HepG2 (cell line): Measurements from ENCODE around the gene ST6GALNAC2. TPM values are rescaled to one million over a fixed set of nuclear protein-coding genes. Genes with fewer than 3 reads are reported as not detected.
A peak's percentile ranks its signal among the peaks of the same experiment; 100 is the strongest.

Experiments used
- FOXA1 ChIP-seq, 2 experiments: fragments of 450-650 bp in 1 of 2; sonication (generic) in 1 of 2; formaldehyde crosslinking in 1 of 2; IDR thresholded peaks; 2 replicates each; pipeline versions ENCODE4 v1.4.0 to v1.6.1; 2016 to 2020; ENCODE audit warnings: missing genetic modification reagents in 1 of 2
- NBN ChIP-seq: fragments of 450-650 bp; conservative IDR thresholded peaks from 2 replicates; pipeline ENCODE4 v1.6.1; 2017
- SNAI1 ChIP-seq: sonication (generic); formaldehyde crosslinking; IDR thresholded peaks from 2 replicates; pipeline ENCODE4 v1.5.0; 2020; ENCODE audit warnings: mild to moderate bottlenecking, missing genetic modification reagents, borderline replicate concordance
- TAF1 ChIP-seq: sonication (generic); formaldehyde crosslinking; IDR thresholded peaks from 2 replicates; pipeline ENCODE4 v1.4.0; 2020; ENCODE audit warnings: missing genetic modification reagents
- TP53 ChIP-seq: sonication (generic); formaldehyde crosslinking; conservative IDR thresholded peaks from 2 replicates; pipeline ENCODE4 v1.4.0; 2020; ENCODE audit warnings: missing genetic modification reagents
- ZNF589 ChIP-seq: sonication (generic); formaldehyde crosslinking; conservative IDR thresholded peaks from 2 replicates; pipeline ENCODE4 v1.8.0; 2022; ENCODE audit warnings: mild to moderate bottlenecking, moderate library complexity, missing genetic modification reagents
- ZNF761 ChIP-seq: sonication (generic); formaldehyde crosslinking; conservative IDR thresholded peaks from 2 replicates; pipeline ENCODE4 v1.4.0; 2020; ENCODE audit warnings: mild to moderate bottlenecking, missing genetic modification reagents
- ZNF776 ChIP-seq: sonication (generic); formaldehyde crosslinking; IDR thresholded peaks from 2 replicates; pipeline ENCODE4 v1.4.0; 2020; ENCODE audit warnings: mild to moderate bottlenecking, missing genetic modification reagents
- ZNF839 ChIP-seq: sonication (generic); formaldehyde crosslinking; IDR thresholded peaks from 2 replicates; pipeline ENCODE4 v1.4.0; 2020; ENCODE audit warnings: missing genetic modification reagents, mild to moderate bottlenecking, borderline replicate concordance
- polyA plus RNA-seq, 8 experiments: library from polyadenylated mRNA; depleted of rRNA in 3 of 8; stranded (reverse) in 7 of 8; unstranded in 1 of 8; fragments of >200 nt; fragmentation: Illumina TruSeq in 4 of 8; extraction: Trizol in 4 of 8; gene quantifications; 2 replicates each; pipeline versions ENCODE4 v1.2.1 to v1.2.3, GENCODE V29; 2011 to 2016; ENCODE audit warnings: low read depth in 4 of 8, missing spikeins in 1 of 8, mixed read lengths in 1 of 8; ENCODE audit not compliant: insufficient read depth in 1 of 8
- total RNA-seq, 5 experiments: library from RNA; depleted of rRNA; stranded (reverse); fragments of >200 nt; fragmentation: Illumina TruSeq; extraction: Trizol; gene quantifications; 2 replicates each; pipeline ENCODE4 v1.2.3, GENCODE V29; 2016; ENCODE audit warnings: low read depth in 1 of 5
- TF ChIP-seq, protein P1 (sequence below): IDR thresholded peaks from 2 replicates; pipeline ENCODE4 v1.6.1; 2018; ENCODE audit warnings: missing genetic modification reagents, mild to moderate bottlenecking, missing compliant biosample characterization
- TF ChIP-seq, protein P2 (sequence below): sonication (generic); formaldehyde crosslinking; IDR thresholded peaks from 2 replicates; pipeline ENCODE4 v1.5.0; 2020; ENCODE audit warnings: mild to moderate bottlenecking, missing genetic modification reagents, moderate library complexity
- TF ChIP-seq, protein P3 (sequence below): sonication (generic); formaldehyde crosslinking; IDR thresholded peaks from 2 replicates; pipeline ENCODE4 v1.4.0; 2020; ENCODE audit warnings: missing genetic modification reagents
- TF ChIP-seq, protein P4 (sequence below): sonication (generic); formaldehyde crosslinking; IDR thresholded peaks from 2 replicates; pipeline ENCODE4 v1.4.0; 2020; ENCODE audit warnings: mild to moderate bottlenecking, missing genetic modification reagents, borderline replicate concordance
- TF ChIP-seq, protein P5 (sequence below): sonication (generic); formaldehyde crosslinking; IDR thresholded peaks from 2 replicates; pipeline ENCODE4 v1.4.0; 2020; ENCODE audit warnings: missing genetic modification reagents, borderline replicate concordance

ST6GALNAC2 gene
- total and polyA plus RNA-seq, 2 of the 13 experiments (the other 11 are each of a cell fraction or from before 2014, with no cell fraction given), result 0.12 to 0.49 TPM

DNA sequence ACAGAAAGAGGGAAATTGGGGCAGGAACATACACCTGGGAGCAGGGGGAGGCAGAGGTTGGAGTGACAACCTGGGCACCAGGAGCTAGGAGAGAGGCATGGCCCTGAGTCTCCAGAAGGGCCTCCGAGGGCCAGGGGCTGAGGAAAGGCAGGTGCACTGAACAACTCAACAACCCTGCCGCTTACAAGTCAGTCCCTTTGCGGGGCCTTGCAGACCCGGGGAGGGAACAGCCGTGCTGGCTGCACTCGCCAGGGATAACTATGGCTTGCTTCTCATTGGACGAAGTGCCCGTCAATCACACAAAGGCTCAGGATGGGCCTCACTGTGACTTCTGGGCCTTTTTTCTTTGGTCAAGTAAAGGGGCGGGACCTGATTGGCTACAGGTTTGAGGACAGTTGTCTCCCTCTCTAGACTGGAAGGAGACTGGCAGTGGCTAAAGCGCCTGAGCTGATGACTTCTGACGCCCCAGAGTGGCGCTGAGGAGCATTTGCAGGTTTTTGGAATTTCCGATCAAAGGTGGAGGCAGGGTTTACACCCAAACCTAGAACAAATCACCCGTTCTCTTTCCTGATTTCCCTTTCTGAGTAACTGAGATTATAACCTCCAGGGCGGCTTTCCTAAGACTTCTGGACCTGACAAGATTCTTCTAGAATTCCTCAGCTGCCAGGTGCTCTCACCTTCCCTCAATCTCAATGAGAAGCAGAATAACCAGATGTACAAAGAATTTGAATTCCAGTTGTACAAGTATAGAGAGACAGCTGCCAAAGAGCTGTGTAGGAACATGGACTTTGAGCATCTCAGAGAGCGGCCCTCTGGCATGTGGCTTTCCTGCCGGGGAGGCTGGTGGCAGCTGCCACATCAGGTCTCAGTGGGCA, 27.6 kb upstream of the ST6GALNAC2 start (continued):
- TF ChIP-seq, protein P1, sequence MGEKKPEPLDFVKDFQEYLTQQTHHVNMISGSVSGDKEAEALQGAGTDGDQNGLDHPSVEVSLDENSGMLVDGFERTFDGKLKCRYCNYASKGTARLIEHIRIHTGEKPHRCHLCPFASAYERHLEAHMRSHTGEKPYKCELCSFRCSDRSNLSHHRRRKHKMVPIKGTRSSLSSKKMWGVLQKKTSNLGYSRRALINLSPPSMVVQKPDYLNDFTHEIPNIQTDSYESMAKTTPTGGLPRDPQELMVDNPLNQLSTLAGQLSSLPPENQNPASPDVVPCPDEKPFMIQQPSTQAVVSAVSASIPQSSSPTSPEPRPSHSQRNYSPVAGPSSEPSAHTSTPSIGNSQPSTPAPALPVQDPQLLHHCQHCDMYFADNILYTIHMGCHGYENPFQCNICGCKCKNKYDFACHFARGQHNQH (CRISPR knock-in tag), result 0 out of 2 replicates have a peak, but pooled peaks have one; percentile 59
- TF ChIP-seq, protein P2, sequence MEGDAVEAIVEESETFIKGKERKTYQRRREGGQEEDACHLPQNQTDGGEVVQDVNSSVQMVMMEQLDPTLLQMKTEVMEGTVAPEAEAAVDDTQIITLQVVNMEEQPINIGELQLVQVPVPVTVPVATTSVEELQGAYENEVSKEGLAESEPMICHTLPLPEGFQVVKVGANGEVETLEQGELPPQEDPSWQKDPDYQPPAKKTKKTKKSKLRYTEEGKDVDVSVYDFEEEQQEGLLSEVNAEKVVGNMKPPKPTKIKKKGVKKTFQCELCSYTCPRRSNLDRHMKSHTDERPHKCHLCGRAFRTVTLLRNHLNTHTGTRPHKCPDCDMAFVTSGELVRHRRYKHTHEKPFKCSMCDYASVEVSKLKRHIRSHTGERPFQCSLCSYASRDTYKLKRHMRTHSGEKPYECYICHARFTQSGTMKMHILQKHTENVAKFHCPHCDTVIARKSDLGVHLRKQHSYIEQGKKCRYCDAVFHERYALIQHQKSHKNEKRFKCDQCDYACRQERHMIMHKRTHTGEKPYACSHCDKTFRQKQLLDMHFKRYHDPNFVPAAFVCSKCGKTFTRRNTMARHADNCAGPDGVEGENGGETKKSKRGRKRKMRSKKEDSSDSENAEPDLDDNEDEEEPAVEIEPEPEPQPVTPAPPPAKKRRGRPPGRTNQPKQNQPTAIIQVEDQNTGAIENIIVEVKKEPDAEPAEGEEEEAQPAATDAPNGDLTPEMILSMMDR, result peak; percentile 71
- TF ChIP-seq TP53 (CRISPR knock-in tag), result no peak; the same call in 1 of the 2 replicates
- no peak for TF ChIP-seq NBN
- no peak for TF ChIP-seq ZNF839
- no peak for TF ChIP-seq ZNF776 (CRISPR knock-in tag)
- TF ChIP-seq, protein P3, sequence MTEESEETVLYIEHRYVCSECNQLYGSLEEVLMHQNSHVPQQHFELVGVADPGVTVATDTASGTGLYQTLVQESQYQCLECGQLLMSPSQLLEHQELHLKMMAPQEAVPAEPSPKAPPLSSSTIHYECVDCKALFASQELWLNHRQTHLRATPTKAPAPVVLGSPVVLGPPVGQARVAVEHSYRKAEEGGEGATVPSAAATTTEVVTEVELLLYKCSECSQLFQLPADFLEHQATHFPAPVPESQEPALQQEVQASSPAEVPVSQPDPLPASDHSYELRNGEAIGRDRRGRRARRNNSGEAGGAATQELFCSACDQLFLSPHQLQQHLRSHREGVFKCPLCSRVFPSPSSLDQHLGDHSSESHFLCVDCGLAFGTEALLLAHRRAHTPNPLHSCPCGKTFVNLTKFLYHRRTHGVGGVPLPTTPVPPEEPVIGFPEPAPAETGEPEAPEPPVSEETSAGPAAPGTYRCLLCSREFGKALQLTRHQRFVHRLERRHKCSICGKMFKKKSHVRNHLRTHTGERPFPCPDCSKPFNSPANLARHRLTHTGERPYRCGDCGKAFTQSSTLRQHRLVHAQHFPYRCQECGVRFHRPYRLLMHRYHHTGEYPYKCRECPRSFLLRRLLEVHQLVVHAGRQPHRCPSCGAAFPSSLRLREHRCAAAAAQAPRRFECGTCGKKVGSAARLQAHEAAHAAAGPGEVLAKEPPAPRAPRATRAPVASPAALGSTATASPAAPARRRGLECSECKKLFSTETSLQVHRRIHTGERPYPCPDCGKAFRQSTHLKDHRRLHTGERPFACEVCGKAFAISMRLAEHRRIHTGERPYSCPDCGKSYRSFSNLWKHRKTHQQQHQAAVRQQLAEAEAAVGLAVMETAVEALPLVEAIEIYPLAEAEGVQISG (CRISPR knock-in tag), result peak; percentile 44; the same call in 1 of the 2 replicates
- TF ChIP-seq, protein P4, sequence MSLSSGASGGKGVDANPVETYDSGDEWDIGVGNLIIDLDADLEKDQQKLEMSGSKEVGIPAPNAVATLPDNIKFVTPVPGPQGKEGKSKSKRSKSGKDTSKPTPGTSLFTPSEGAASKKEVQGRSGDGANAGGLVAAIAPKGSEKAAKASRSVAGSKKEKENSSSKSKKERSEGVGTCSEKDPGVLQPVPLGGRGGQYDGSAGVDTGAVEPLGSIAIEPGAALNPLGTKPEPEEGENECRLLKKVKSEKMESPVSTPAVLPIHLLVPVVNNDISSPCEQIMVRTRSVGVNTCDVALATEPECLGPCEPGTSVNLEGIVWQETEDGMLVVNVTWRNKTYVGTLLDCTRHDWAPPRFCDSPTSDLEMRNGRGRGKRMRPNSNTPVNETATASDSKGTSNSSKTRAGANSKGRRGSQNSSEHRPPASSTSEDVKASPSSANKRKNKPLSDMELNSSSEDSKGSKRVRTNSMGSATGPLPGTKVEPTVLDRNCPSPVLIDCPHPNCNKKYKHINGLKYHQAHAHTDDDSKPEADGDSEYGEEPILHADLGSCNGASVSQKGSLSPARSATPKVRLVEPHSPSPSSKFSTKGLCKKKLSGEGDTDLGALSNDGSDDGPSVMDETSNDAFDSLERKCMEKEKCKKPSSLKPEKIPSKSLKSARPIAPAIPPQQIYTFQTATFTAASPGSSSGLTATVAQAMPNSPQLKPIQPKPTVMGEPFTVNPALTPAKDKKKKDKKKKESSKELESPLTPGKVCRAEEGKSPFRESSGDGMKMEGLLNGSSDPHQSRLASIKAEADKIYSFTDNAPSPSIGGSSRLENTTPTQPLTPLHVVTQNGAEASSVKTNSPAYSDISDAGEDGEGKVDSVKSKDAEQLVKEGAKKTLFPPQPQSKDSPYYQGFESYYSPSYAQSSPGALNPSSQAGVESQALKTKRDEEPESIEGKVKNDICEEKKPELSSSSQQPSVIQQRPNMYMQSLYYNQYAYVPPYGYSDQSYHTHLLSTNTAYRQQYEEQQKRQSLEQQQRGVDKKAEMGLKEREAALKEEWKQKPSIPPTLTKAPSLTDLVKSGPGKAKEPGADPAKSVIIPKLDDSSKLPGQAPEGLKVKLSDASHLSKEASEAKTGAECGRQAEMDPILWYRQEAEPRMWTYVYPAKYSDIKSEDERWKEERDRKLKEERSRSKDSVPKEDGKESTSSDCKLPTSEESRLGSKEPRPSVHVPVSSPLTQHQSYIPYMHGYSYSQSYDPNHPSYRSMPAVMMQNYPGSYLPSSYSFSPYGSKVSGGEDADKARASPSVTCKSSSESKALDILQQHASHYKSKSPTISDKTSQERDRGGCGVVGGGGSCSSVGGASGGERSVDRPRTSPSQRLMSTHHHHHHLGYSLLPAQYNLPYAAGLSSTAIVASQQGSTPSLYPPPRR, result no peak
- peak; percentile 34; the same call in 1 of the 2 replicates for TF ChIP-seq TAF1
- no peak for TF ChIP-seq FOXA1 (IDR thresholded peaks at IDR 0.05)
- TF ChIP-seq FOXA1 (CRISPR knock-in tag; IDR thresholded peaks at IDR 0.05), result no peak
- TF ChIP-seq ZNF761 (CRISPR knock-in tag), result no peak
- TF ChIP-seq SNAI1 (CRISPR knock-in tag), result no peak
- no peak for TF ChIP-seq ZNF589 (CRISPR knock-in tag)
- TF ChIP-seq, protein P5, sequence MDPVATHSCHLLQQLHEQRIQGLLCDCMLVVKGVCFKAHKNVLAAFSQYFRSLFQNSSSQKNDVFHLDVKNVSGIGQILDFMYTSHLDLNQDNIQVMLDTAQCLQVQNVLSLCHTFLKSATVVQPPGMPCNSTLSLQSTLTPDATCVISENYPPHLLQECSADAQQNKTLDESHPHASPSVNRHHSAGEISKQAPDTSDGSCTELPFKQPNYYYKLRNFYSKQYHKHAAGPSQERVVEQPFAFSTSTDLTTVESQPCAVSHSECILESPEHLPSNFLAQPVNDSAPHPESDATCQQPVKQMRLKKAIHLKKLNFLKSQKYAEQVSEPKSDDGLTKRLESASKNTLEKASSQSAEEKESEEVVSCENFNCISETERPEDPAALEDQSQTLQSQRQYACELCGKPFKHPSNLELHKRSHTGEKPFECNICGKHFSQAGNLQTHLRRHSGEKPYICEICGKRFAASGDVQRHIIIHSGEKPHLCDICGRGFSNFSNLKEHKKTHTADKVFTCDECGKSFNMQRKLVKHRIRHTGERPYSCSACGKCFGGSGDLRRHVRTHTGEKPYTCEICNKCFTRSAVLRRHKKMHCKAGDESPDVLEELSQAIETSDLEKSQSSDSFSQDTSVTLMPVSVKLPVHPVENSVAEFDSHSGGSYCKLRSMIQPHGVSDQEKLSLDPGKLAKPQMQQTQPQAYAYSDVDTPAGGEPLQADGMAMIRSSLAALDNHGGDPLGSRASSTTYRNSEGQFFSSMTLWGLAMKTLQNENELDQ (CRISPR knock-in tag), result no peak
